Astrocyte (in vitro differentiated cells and primary cell): Measurements from ENCODE around the gene SELENOS. TPM values are rescaled to one million over a fixed set of nuclear protein-coding genes. Genes with fewer than 3 reads are reported as not detected.

Source experiments
- DNase-seq: peaks from one replicate; pipeline ENCODE4 v3.0.0-alpha.2; 2010; ENCODE audit warnings: low read depth
- FAIRE-seq: peaks from 2 replicates; lab custom pipeline; 2011; peaks lifted over from hg19 to GRCh38; lab: Jason Lieb, UNC
- H2AFZ ChIP-seq: 2 replicates; pipeline ENCODE4 v1.6.0; 2012; ENCODE audit warnings: low read depth, low read length, inconsistent platforms
- H3K27ac ChIP-seq: 2 replicates; pipeline ENCODE4 v1.5.1; 2011; ENCODE audit warnings: low read depth, low read length, inconsistent platforms
- H3K27me3 ChIP-seq: 2 replicates; pipeline ENCODE4 v1.6.0; 2011; ENCODE audit warnings: low read length, inconsistent platforms; ENCODE audit not compliant: insufficient read depth
- H3K36me3 ChIP-seq: 2 replicates; pipeline ENCODE4 v1.5.1; 2011; ENCODE audit warnings: low read length, inconsistent platforms; ENCODE audit not compliant: insufficient read depth
- H3K4me1 ChIP-seq: 2 replicates; pipeline ENCODE4 v1.5.1; 2011; ENCODE audit warnings: low read length, inconsistent platforms; ENCODE audit not compliant: insufficient read depth
- H3K4me2 ChIP-seq: 2 replicates; pipeline ENCODE4 v1.6.0; 2012; ENCODE audit warnings: low read length, inconsistent platforms
- H3K4me3 ChIP-seq: 2 replicates; pipeline ENCODE4 v1.5.1; 2011; ENCODE audit warnings: low read depth, mild to moderate bottlenecking, low read length, inconsistent platforms; ENCODE audit not compliant: insufficient read depth
- H3K79me2 ChIP-seq: 2 replicates; pipeline ENCODE4 v1.6.0; 2012; ENCODE audit warnings: mild to moderate bottlenecking, low read length, inconsistent platforms; ENCODE audit not compliant: insufficient read depth
- H3K9ac ChIP-seq: 2 replicates; pipeline ENCODE4 v1.6.0; 2012; ENCODE audit warnings: mild to moderate bottlenecking, low read length, inconsistent platforms
- H3K9me3 ChIP-seq: 2 replicates; pipeline ENCODE4 v1.5.1; 2012; ENCODE audit warnings: low read depth, mild to moderate bottlenecking, low read length, inconsistent platforms; ENCODE audit not compliant: insufficient read depth
- H4K20me1 ChIP-seq: 2 replicates; pipeline ENCODE4 v1.6.0; 2012; ENCODE audit warnings: low read length, inconsistent platforms; ENCODE audit not compliant: insufficient read depth
- H3K27ac Mint-ChIP-seq: one replicate; pipeline ENCODE4 v1.8.0; 2021; ENCODE audit warnings: mild to moderate bottlenecking, mixed read lengths; ENCODE audit not compliant: unreplicated experiment
- H3K27me3 Mint-ChIP-seq: one replicate; pipeline ENCODE4 v1.8.0; 2021; ENCODE audit warnings: low read depth, mixed read lengths; ENCODE audit not compliant: unreplicated experiment
- H3K36me3 Mint-ChIP-seq: one replicate; pipeline ENCODE4 v1.8.0; 2021; ENCODE audit warnings: low read depth, mixed read lengths; ENCODE audit not compliant: unreplicated experiment
- H3K4me1 Mint-ChIP-seq: one replicate; pipeline ENCODE4 v1.8.0; 2021; ENCODE audit warnings: low read depth, mixed read lengths; ENCODE audit not compliant: unreplicated experiment
- H3K4me3 Mint-ChIP-seq: one replicate; pipeline ENCODE4 v1.8.0; 2021; ENCODE audit warnings: mild to moderate bottlenecking, moderate library complexity, mixed read lengths; ENCODE audit not compliant: unreplicated experiment
- H3K9me3 Mint-ChIP-seq: one replicate; pipeline ENCODE4 v1.8.0; 2021; ENCODE audit warnings: mild to moderate bottlenecking, mixed read lengths; ENCODE audit not compliant: unreplicated experiment
- EZH2 ChIP-seq: IDR thresholded peaks from 2 replicates; pipeline ENCODE4 v1.6.1; 2012; ENCODE audit warnings: mild to moderate bottlenecking, low read length, inconsistent platforms; ENCODE audit not compliant: insufficient read depth
- total RNA-seq: library from RNA; stranded (reverse); gene quantifications from 2 replicates; pipeline ENCODE4 v1.2.1, GENCODE V29; 2021
- TF ChIP-seq, protein P1 (sequence below): IDR thresholded peaks from 2 replicates; pipeline ENCODE4 v1.5.1; 2011; ENCODE audit warnings: low read depth, mild to moderate bottlenecking, inconsistent platforms, low read length, moderate library complexity; ENCODE audit not compliant: insufficient read depth

Gene SELENOS
- total RNA-seq, 1 donor from 2014 or later = 71.2 TPM

DNA sequence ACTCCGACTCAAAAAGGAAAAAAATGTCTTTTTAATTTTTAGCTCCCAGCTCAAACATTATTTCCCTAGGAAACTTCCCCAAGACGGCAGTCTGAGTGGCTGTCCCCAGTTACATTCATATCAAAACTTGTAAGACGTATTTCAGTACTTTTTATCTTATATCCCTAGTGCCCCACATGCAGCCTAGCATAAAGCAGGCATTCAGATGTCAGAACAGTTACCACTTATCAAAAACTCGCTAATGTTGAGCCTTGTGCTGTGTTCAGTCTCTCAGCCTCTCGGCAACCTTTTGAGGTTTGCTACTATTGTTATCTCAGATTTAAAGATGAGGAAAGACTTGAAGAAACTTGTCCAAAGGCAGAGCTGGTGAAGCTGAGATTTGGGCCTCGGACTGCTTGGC, 6.6 kb upstream of the SELENOS start:
- Histone ChIP-seq H3K9ac (no peak overlapping the region), H3K79me2 (peaks cover 15% of the 10 kb centered on the region), H3K27me3 (no peaks in the 10 kb centered on the region), H3K27ac (no peak overlapping the region), H3K4me3 (no peak overlapping the region), H3K9me3 (no peaks in the 10 kb centered on the region), H3K4me2 (no peak overlapping the region), H3K4me1 (no peaks in the 10 kb centered on the region), H4K20me1 (peaks cover 14% of the 10 kb centered on the region), H2AFZ (no peak overlapping the region), H3K36me3 (peaks cover 62% of the 10 kb centered on the region)
- FAIRE-seq (no peak), DNase-seq (no peak)
- TF ChIP-seq, protein P1, sequence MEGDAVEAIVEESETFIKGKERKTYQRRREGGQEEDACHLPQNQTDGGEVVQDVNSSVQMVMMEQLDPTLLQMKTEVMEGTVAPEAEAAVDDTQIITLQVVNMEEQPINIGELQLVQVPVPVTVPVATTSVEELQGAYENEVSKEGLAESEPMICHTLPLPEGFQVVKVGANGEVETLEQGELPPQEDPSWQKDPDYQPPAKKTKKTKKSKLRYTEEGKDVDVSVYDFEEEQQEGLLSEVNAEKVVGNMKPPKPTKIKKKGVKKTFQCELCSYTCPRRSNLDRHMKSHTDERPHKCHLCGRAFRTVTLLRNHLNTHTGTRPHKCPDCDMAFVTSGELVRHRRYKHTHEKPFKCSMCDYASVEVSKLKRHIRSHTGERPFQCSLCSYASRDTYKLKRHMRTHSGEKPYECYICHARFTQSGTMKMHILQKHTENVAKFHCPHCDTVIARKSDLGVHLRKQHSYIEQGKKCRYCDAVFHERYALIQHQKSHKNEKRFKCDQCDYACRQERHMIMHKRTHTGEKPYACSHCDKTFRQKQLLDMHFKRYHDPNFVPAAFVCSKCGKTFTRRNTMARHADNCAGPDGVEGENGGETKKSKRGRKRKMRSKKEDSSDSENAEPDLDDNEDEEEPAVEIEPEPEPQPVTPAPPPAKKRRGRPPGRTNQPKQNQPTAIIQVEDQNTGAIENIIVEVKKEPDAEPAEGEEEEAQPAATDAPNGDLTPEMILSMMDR = no peak
- TF ChIP-seq EZH2 = no peak
- H3K27me3 Mint-ChIP-seq = no peaks in the 10 kb centered on the region
- H3K36me3 Mint-ChIP-seq = peaks cover 18% of the 10 kb centered on the region
- no peak overlapping the region for H3K27ac Mint-ChIP-seq
- no peaks in the 10 kb centered on the region for H3K9me3 Mint-ChIP-seq
- H3K4me3 Mint-ChIP-seq = no peak overlapping the region
- H3K4me1 Mint-ChIP-seq = no peaks in the 10 kb centered on the region

DNA sequence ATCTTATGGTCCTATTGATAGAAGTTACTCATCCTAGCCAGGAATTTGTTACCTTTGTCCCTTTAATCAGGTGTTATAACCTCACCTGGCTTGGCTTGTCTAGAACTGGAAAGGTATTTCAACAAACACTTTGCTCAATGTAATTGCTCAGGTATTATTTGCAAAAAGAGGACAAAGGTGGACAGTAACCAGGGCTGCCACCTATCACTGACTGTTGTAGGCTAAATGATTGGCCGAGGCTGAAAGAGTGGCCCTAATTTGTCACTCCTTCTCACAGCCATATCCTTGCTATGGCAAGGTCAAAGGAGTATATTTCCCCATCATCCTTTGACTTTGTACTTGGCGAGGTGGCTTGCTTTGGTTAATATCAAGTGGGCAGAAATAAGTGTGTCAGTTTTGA, 2.7 kb upstream of the SELENOS start:
- no peak overlapping the region for H3K4me3 Mint-ChIP-seq
- H3K36me3 Mint-ChIP-seq = peaks cover 13% of the 10 kb centered on the region
- Histone ChIP-seq H3K4me1 (peaks cover 10% of the 10 kb centered on the region), H3K79me2 (peaks cover 22% of the 10 kb centered on the region), H2AFZ (no peak overlapping the region), H3K36me3 (peaks cover 41% of the 10 kb centered on the region), H3K4me2 (no peak overlapping the region), H3K9ac (no peak overlapping the region), H3K9me3 (no peaks in the 10 kb centered on the region), H3K4me3 (no peak overlapping the region), H3K27me3 (no peaks in the 10 kb centered on the region), H4K20me1 (peaks cover 18% of the 10 kb centered on the region), H3K27ac (no peak overlapping the region)
- no peaks in the 10 kb centered on the region for H3K27me3 Mint-ChIP-seq
- H3K27ac Mint-ChIP-seq = no peak overlapping the region
- TF ChIP-seq, protein P1 = no peak
- no peak for TF ChIP-seq EZH2
- no peak for DNase-seq
- H3K9me3 Mint-ChIP-seq = no peaks in the 10 kb centered on the region
- FAIRE-seq = no peak
- peaks cover 6% of the 10 kb centered on the region for H3K4me1 Mint-ChIP-seq

DNA sequence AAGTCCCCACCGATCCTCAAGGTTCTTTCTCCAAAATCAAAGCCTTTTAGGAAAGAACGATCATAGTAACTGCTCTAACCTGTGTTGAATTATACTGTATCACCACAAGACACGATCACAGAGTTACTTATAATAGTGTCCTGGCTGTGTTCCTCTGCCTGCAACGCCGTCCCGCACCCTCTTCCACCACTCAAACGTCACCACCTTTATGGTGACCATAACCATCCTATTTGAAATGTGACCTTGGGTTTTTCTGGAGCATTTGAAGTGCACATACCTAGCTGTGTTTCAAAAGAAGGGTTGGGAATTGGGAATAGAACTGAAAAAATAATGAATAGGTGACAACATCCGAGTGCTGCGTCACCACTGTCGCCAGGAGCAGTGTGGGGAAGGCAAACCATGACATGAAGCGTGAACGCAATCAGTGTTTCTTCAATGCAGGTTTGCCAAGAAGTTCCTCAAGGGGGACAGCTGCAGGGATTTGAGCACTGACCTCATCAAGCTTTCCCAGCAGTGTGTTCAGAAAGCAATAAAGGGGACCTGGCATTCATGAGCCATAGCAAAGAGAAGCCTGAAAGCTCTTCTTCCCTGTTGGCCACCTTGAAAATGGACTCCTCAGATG, 769 bp upstream of the SELENOS start:
- H3K9ac ChIP-seq = peak overlapping the region; percentile 45
- H3K27ac ChIP-seq = no peak overlapping the region
- Mint-ChIP-seq H3K36me3 (peaks cover 12% of the 10 kb centered on the region), H3K4me3 (peak overlapping the region; percentile 86), H3K27me3 (no peaks in the 10 kb centered on the region), H3K4me1 (peaks cover 6% of the 10 kb centered on the region), H3K9me3 (no peaks in the 10 kb centered on the region), H3K27ac (peak overlapping the region; percentile 93)
- H3K27me3 ChIP-seq = no peaks in the 10 kb centered on the region
- no peak for DNase-seq
- peaks cover 50% of the 10 kb centered on the region for H3K36me3 ChIP-seq
- H3K9me3 ChIP-seq = no peaks in the 10 kb centered on the region
- FAIRE-seq = no peak
- peaks cover 32% of the 10 kb centered on the region for H3K79me2 ChIP-seq
- H4K20me1 ChIP-seq = peaks cover 38% of the 10 kb centered on the region
- peak overlapping the region; percentile 42 for H2AFZ ChIP-seq
- H3K4me2 ChIP-seq = peak overlapping the region; percentile 93
- peak overlapping the region; percentile 94 for H3K4me3 ChIP-seq
- peaks cover 10% of the 10 kb centered on the region for H3K4me1 ChIP-seq
- TF ChIP-seq, protein P1 = no peak
- TF ChIP-seq EZH2 = no peak
